ENCODE results near the gene GABRB2. TPM values are rescaled to one million over a fixed set of nuclear protein-coding genes. Genes with fewer than 3 reads are reported as not detected.

Gene GABRB2
- total RNA-seq, 1 donor from 2014 or later: not detected

DNA sequence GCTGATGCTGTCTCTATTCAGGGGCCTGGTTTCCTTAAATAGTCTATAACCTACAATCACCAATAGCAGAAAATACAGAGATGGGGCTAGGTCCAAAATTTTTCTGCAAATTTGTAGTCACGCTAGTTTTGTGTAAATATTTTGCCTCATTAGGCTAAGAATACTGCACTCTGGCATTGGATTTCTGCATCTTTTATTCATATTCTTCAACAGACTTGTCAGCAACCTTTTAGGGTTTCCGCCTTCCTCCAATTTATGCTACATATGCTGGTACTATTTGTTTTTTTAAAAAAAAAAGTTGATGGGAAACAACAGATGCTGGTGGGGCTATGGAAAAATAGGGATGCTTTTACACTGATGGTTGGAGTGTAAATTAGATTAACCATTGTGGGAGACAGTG, 202.3 kb downstream of the GABRB2 start:
- Mint-ChIP-seq H3K9me3 (ENCODE audit: unreplicated experiment) (no peaks in the 10 kb centered on the region), H3K4me1 (ENCODE audit: low read depth, unreplicated experiment) (no peaks in the 10 kb centered on the region), H3K27me3 (ENCODE audit: unreplicated experiment) (no peaks in the 10 kb centered on the region), H3K36me3 (ENCODE audit: unreplicated experiment) (no peaks in the 10 kb centered on the region), H3K4me3 (ENCODE audit: unreplicated experiment) (no peak overlapping the region), H3K27ac (ENCODE audit: unreplicated experiment) (no peak overlapping the region)
- no peak for DNase-seq
- TF ChIP-seq, protein P1, sequence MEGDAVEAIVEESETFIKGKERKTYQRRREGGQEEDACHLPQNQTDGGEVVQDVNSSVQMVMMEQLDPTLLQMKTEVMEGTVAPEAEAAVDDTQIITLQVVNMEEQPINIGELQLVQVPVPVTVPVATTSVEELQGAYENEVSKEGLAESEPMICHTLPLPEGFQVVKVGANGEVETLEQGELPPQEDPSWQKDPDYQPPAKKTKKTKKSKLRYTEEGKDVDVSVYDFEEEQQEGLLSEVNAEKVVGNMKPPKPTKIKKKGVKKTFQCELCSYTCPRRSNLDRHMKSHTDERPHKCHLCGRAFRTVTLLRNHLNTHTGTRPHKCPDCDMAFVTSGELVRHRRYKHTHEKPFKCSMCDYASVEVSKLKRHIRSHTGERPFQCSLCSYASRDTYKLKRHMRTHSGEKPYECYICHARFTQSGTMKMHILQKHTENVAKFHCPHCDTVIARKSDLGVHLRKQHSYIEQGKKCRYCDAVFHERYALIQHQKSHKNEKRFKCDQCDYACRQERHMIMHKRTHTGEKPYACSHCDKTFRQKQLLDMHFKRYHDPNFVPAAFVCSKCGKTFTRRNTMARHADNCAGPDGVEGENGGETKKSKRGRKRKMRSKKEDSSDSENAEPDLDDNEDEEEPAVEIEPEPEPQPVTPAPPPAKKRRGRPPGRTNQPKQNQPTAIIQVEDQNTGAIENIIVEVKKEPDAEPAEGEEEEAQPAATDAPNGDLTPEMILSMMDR (IDR thresholded peaks at IDR 0.05; ENCODE audit: partially characterized antibody, unreplicated experiment): no peak

DNA sequence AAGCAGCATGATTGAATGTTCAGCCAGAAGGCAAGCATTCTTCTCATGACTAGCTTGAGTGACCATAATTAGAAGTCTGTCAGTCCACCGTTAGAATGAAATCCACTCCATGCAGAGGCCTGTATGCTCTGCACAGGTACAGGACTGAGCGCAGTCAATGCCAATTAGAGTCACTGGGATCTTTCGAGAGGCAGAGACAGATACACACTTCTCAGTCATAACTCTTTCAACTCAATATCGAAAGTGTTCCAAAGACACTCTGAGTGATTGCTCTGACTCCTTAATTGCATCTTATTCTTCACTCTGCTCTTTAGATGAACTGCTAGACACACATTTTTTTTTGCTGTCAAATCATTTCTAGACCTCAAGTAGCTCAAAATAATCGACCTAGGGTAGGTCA, 203.6 kb downstream of the GABRB2 start:
- no peak for DNase-seq
- no peak overlapping the region for H3K27ac Mint-ChIP-seq (ENCODE audit: unreplicated experiment)
- H3K36me3 Mint-ChIP-seq (ENCODE audit: unreplicated experiment): no peaks in the 10 kb centered on the region
- H3K4me1 Mint-ChIP-seq (ENCODE audit: low read depth, unreplicated experiment): no peaks in the 10 kb centered on the region
- TF ChIP-seq, protein P1 (IDR thresholded peaks at IDR 0.05; ENCODE audit: partially characterized antibody, unreplicated experiment): no peak
- no peak overlapping the region for H3K4me3 Mint-ChIP-seq (ENCODE audit: unreplicated experiment)
- H3K9me3 Mint-ChIP-seq (ENCODE audit: unreplicated experiment): no peaks in the 10 kb centered on the region
- no peaks in the 10 kb centered on the region for H3K27me3 Mint-ChIP-seq (ENCODE audit: unreplicated experiment)

DNA sequence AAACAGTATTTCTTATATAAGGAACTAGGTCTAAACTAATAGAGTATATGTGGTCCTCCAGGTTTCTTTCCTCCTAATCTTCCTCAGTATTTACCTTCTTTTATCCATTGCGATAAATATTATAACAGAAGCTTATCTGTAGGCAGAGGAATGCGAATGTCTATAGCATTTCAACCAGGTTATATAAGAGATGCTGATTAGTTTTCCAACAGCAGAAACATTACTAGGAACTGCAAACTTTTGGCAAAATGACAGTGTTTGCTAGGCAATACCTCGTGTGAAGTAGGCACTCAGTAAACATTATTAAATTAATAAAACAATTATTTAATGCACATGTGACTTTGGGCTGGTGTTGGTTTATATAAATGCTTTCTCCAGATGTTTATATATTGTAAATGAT, 206.5 kb downstream of the GABRB2 start:
- no peaks in the 10 kb centered on the region for H3K27me3 Mint-ChIP-seq (ENCODE audit: unreplicated experiment)
- TF ChIP-seq, protein P1 (IDR thresholded peaks at IDR 0.05; ENCODE audit: partially characterized antibody, unreplicated experiment): no peak
- H3K4me1 Mint-ChIP-seq (ENCODE audit: low read depth, unreplicated experiment): no peaks in the 10 kb centered on the region
- no peak for DNase-seq
- H3K36me3 Mint-ChIP-seq (ENCODE audit: unreplicated experiment): no peaks in the 10 kb centered on the region
- no peak overlapping the region for H3K4me3 Mint-ChIP-seq (ENCODE audit: unreplicated experiment)
- H3K27ac Mint-ChIP-seq (ENCODE audit: unreplicated experiment): no peak overlapping the region
- no peaks in the 10 kb centered on the region for H3K9me3 Mint-ChIP-seq (ENCODE audit: unreplicated experiment)

DNA sequence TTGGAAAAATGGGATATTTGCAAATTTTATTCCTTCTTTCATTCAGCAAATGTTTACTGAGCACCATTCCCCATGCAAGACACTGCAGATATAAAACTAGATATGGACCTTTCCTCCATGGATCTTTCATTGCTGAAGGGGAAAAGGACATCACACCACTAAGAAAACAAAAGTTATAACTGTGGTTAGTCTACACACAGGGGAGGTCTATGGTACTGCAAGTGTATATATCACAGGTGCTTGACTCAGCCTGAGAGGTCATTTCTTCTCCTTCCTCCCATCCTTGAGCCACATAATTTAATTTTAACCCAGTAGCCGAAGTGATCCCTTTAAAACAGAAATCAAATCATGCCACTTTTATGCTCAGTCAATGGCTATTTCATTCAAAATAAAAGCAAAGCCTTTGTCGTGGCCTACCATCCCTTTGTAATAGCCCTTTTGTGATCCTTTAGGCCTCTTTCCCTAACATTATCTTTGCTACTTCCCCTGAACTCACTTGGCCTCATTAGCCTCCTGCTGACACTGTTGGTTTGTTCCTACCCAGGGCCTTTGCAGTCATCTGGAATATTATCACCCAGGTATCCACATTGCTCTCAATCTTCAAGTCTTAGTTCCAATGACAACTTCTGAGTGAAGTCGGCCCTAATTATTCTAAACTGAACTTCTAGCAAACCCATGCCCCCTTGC, 213.2 kb downstream of the GABRB2 start:
- Mint-ChIP-seq H3K36me3 (ENCODE audit: unreplicated experiment) (no peaks in the 10 kb centered on the region), H3K27me3 (ENCODE audit: unreplicated experiment) (no peaks in the 10 kb centered on the region), H3K4me3 (ENCODE audit: unreplicated experiment) (no peak overlapping the region), H3K4me1 (ENCODE audit: low read depth, unreplicated experiment) (no peaks in the 10 kb centered on the region), H3K9me3 (ENCODE audit: unreplicated experiment) (no peaks in the 10 kb centered on the region), H3K27ac (ENCODE audit: unreplicated experiment) (no peak overlapping the region)
- no peak for DNase-seq
- TF ChIP-seq, protein P1 (IDR thresholded peaks at IDR 0.05; ENCODE audit: partially characterized antibody, unreplicated experiment): no peak

DNA sequence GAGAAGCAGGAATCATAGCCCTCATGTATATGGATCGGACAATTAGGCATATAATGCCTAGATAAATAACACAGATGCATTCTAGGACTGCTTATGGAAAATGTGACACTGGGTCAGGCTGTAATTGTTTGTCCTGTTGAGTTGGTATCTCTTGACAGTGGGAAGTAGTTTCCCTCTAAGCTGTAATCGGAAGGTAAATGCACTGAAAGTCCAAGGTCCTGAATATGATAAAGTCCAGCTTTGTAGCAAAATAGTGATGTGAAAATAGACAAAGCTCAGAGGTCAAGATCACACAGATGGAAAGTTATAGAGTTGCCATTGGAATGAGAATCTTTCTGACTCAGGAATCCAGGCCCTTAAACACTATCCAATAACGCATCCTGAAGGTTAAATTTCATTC, 214.2 kb downstream of the GABRB2 start:
- no peak overlapping the region for H3K27ac Mint-ChIP-seq (ENCODE audit: unreplicated experiment)
- no peaks in the 10 kb centered on the region for H3K4me1 Mint-ChIP-seq (ENCODE audit: low read depth, unreplicated experiment)
- H3K36me3 Mint-ChIP-seq (ENCODE audit: unreplicated experiment): no peaks in the 10 kb centered on the region
- TF ChIP-seq, protein P1 (IDR thresholded peaks at IDR 0.05; ENCODE audit: partially characterized antibody, unreplicated experiment): no peak
- no peak for DNase-seq
- H3K9me3 Mint-ChIP-seq (ENCODE audit: unreplicated experiment): no peaks in the 10 kb centered on the region
- H3K27me3 Mint-ChIP-seq (ENCODE audit: unreplicated experiment): no peaks in the 10 kb centered on the region
- H3K4me3 Mint-ChIP-seq (ENCODE audit: unreplicated experiment): no peak overlapping the region
